GM21576 (cell line): Measurements from ENCODE around the gene AGK.

Experiments
- ATAC-seq: cut with Tn5 transposase; IDR thresholded peaks from one replicate; pipeline ENCODE4 v1.9.1; 2021; ENCODE audit warnings: mild to moderate bottlenecking, moderate library complexity; ENCODE audit not compliant: unreplicated experiment

Gene AGK

GRCh38 chr7:141585592-141586510, 34.6 kb downstream of the AGK start:
- ATAC-seq, result peak; percentile 57

- ATAC-seq, result no peak
Measured at GRCh38 chr7:141586878-141587277, 35.7 kb downstream of the AGK start.

GRCh38 chr7:141587304-141587703, 36.1 kb downstream of the AGK start:
- no peak for ATAC-seq

- ATAC-seq, result no peak
Measured at GRCh38 chr7:141588912-141589311, 37.7 kb downstream of the AGK start.

GRCh38 chr7:141590071-141590470, 38.9 kb downstream of the AGK start:
- no peak for ATAC-seq

- no peak for ATAC-seq
Measured at GRCh38 chr7:141590666-141591065, 39.5 kb downstream of the AGK start.

- ATAC-seq, result peak; percentile 52
Measured at GRCh38 chr7:141593134-141593533, 41.9 kb downstream of the AGK start.

GRCh38 chr7:141597966-141598365, 46.8 kb downstream of the AGK start:
- no peak for ATAC-seq

- ATAC-seq, result no peak
Measured at GRCh38 chr7:141598408-141598807, 47.2 kb downstream of the AGK start.

- ATAC-seq, result no peak
Measured at GRCh38 chr7:141600168-141601006, 49.2 kb downstream of the AGK start.

GRCh38 chr7:141609576-141609975, 58.4 kb downstream of the AGK start:
- ATAC-seq, result no peak

GRCh38 chr7:141610671-141611070, 59.5 kb downstream of the AGK start:
- ATAC-seq, result no peak

- ATAC-seq, result no peak
Measured at GRCh38 chr7:141612861-141613260, 61.7 kb downstream of the AGK start.

GRCh38 chr7:141617280-141617679, 66.1 kb downstream of the AGK start:
- no peak for ATAC-seq

- no peak for ATAC-seq
Measured at GRCh38 chr7:141619745-141620144, 68.5 kb downstream of the AGK start.

- no peak for ATAC-seq
Measured at GRCh38 chr7:141624763-141625162, 73.6 kb downstream of the AGK start.

- no peak for ATAC-seq
Measured at GRCh38 chr7:141630621-141631020, 79.4 kb downstream of the AGK start.

GRCh38 chr7:141631525-141631924, 80.3 kb downstream of the AGK start:
- ATAC-seq, result no peak

- ATAC-seq, result no peak
Measured at GRCh38 chr7:141634065-141634464, 82.9 kb downstream of the AGK start.

- no peak for ATAC-seq
Measured at GRCh38 chr7:141636053-141636452, 84.8 kb downstream of the AGK start.

- ATAC-seq, result no peak
Measured at GRCh38 chr7:141640239-141640840, 89.1 kb downstream of the AGK start.
